LNCaP clone FGC (cell line): ENCODE measurements around the gene LINC01488.

Experiments used
- DNase-seq: peaks from one replicate; pipeline ENCODE4 v3.0.0-alpha.2; 2011; ENCODE audit warnings: low read depth
- H3K4me3 ChIP-seq: 2 replicates; pipeline ENCODE4 v1.5.1; 2011; ENCODE audit warnings: mild to moderate bottlenecking, low read depth, low read length, control low read depth
- CTCF ChIP-seq: IDR thresholded peaks from 2 replicates; pipeline ENCODE4 v1.5.1; 2012; ENCODE audit warnings: mild to moderate bottlenecking; ENCODE audit not compliant: control insufficient read depth, insufficient read depth; ENCODE audit errors: extremely low read depth

The LINC01488 gene

GRCh38 chr11:69459848-69460539 lies 21.5 kb upstream of the LINC01488 start:
- no peak for TF ChIP-seq CTCF
- no peak for DNase-seq
- H3K4me3 ChIP-seq = no peak overlapping the region

GRCh38 chr11:69460540-69461257 lies 20.8 kb upstream of the LINC01488 start:
- no peak overlapping the region for H3K4me3 ChIP-seq
- DNase-seq = no peak
- TF ChIP-seq CTCF = no peak

DNA sequence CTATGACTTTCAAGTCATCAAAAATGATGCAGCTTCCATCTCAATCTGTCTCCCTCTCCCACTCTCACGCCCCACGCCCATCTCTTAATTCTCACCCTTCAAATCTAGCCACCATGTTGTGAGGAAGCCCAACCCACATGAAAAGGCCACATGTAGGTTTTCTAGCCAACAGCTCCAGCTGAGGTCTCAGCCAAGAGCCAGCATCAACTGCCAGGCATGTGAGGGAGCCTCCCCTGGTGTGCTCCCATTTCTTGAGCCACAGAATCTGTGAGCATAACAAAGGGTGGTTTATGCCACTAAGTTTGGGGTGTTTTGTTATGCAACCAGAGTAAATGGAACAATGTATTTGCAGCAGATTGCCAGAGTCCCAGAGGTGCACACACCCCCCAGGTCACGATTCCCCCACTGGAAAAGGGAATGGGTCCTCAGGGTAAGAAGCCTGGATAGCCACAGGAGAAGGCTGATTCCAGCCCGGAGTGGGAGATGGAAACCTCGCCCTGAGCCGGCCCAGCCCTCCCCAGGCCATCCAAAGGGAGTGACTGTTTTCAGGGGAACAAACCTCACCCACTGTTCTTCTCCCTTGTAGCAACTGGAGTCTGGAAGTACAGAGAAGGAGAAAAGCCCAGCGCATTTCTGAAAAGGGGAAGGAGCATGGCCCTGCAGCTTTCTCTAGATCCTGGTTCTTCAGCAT lies 20.0 kb upstream of the LINC01488 start:
- no peak for DNase-seq
- no peak for TF ChIP-seq CTCF
- H3K4me3 ChIP-seq = no peak overlapping the region

DNA sequence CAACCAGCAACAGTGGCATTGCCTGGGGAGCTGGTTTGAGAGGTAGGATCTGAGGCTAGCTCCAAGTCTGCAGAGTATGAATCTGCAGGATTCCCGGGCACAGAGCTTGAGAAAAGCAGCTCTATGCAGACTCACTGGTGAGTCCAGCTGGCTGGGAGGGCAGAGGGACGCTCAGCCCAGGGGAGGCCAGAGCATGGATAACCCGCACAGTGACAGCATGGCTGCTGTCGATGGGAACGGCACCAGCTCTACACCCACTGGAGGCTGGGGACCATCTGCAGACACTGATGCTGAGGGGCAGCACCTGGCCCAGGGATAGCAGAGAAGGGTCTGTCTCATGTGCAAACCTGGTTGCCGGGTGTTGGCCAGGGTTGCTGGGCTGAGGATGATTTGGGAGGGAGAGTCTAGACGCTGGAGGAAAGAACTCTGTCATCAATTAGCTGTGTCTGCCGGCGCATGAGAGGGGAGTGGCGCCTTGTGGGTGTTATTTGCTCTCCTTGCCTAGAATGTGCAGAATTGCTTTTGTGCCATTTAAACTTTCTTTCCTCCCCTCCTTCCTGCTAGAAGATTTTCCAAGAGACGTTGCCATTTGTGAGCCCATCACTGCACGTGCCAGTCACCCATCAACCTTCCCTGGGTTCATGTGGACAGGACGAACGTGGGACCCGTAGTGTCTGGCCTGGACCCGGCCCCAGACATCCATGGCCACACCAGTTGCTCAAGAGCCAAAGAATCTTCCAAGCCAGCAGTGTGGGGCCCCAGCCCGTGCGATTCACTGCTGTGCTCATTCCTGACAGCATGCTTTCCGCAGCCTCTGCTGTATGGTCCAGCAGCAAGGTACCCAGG lies 19.1 kb upstream of the LINC01488 start:
- no peak for TF ChIP-seq CTCF
- no peak for DNase-seq
- no peak overlapping the region for H3K4me3 ChIP-seq

DNA sequence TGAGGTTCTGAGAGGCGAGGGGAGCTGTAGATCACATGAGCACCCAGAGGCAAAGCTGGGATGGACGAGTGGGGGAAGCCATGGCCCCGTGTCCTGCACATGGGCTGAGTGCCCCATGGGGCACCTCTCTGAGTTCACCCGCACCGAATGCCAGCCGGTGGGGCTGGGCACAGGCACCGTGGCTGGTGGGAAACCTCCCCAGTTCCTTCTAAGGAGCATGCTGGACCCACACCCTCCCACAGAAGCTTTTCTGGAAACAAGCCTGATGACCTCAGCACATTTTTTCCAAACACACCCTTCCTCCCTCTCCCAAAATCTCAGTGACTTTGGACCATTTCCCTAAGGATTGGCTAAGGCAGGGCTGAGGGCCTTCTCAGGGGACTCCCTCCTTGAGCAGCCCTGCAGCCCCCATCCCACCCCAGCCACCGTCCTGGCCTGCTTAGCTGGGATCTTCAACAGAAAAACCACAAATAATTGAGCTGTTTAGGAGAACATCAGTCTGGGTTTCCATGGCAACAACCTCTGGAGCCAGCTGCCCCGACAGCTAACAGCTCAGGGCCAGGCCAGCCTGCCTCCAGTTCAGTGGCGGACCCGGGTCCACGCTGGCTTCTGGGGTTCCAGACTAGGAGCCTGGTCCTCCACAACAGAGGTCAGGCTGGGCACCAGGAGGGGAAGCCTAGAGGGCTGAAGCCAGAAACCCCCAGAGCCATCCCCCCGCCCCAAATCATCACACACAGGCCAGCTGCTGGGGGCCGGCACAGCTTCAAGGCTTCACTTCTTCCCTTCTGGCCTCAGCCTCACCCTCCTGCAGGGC lies 18.1 kb upstream of the LINC01488 start:
- TF ChIP-seq CTCF = no peak
- H3K4me3 ChIP-seq = no peak overlapping the region
- DNase-seq = no peak
